CD4-positive, alpha-beta T cell (primary cell): ENCODE data around the gene ANGPTL2. TPM values are rescaled to one million over a fixed set of nuclear protein-coding genes. Genes with fewer than 3 reads are reported as not detected.

ENCODE experiments used
- ATAC-seq: fragments of 200-7000 bp; cut with Tn5 transposase; one replicate; pipeline ENCODE4 v1.10.0; 2022; ENCODE audit warnings: mild to moderate bottlenecking; ENCODE audit not compliant: poor library complexity
- CTCF ChIA-PET: fragments of 350-600 bp; sonication (Branson Sonifier 250); formaldehyde crosslinking; loops from one replicate; lab custom pipeline; 2021; ENCODE audit warnings: antibody characterized with exemption, inconsistent platforms; lab: Charles Lee
- POLR2A ChIA-PET: fragments of 350-600 bp; sonication (Branson Sonifier 250); formaldehyde crosslinking; loops from one replicate; lab custom pipeline; 2021; ENCODE audit warnings: antibody characterized with exemption, inconsistent platforms; lab: Charles Lee
- DNase-seq, 14 experiments: peaks; one replicate each; pipeline ENCODE4 v3.0.0-alpha.2; 2013 to 2020; ENCODE audit warnings: mixed read lengths in 2 of 14
- H3K27ac ChIP-seq, 2 donors: one replicate each; pipeline versions ENCODE4 v1.5.1 to v1.7.0; 2013; ENCODE audit warnings: low read length in 2 of 2, low read depth in 1 of 2, mild to moderate bottlenecking in 1 of 2
- H3K27me3 ChIP-seq, 2 experiments: 1 replicate in 1 of 2; 2 replicates in 1 of 2; pipeline versions ENCODE4 v1.6.1 to v1.7.0; 2013; ENCODE audit warnings: low read length in 2 of 2, control low read depth in 1 of 2, mild to moderate bottlenecking in 1 of 2, moderate library complexity in 1 of 2; ENCODE audit not compliant: insufficient read depth in 2 of 2, control insufficient read depth in 1 of 2
- H3K36me3 ChIP-seq: one replicate; pipeline ENCODE4 v1.6.1; 2013; ENCODE audit warnings: low read length, control low read depth; ENCODE audit not compliant: insufficient read depth
- H3K4me1 ChIP-seq: one replicate; pipeline ENCODE4 v1.6.1; 2013; ENCODE audit warnings: low read length, control low read depth; ENCODE audit not compliant: insufficient read depth
- H3K4me3 ChIP-seq: one replicate; pipeline ENCODE4 v1.5.1; 2013; ENCODE audit warnings: mild to moderate bottlenecking, low read length, moderate library complexity
- H3K9me3 ChIP-seq, 2 experiments: 1 replicate in 1 of 2; 2 replicates in 1 of 2; pipeline versions ENCODE4 v1.6.1 to v1.7.0; 2013; ENCODE audit warnings: low read length in 2 of 2, mild to moderate bottlenecking in 2 of 2, control low read depth in 1 of 2, moderate library complexity in 1 of 2; ENCODE audit not compliant: control insufficient read depth in 1 of 2, insufficient read depth in 1 of 2
- H3K27ac Mint-ChIP-seq: one replicate; pipeline ENCODE4 v1.8.0; 2020; ENCODE audit warnings: mixed read lengths
- H3K27me3 Mint-ChIP-seq: one replicate; pipeline ENCODE4 v1.8.0; 2021; ENCODE audit warnings: mixed read lengths
- H3K36me3 Mint-ChIP-seq: one replicate; pipeline ENCODE4 v1.8.0; 2021; ENCODE audit warnings: low read depth, mixed read lengths
- H3K4me1 Mint-ChIP-seq: one replicate; pipeline ENCODE4 v1.8.0; 2021; ENCODE audit warnings: low read depth, mixed read lengths
- H3K4me3 Mint-ChIP-seq: one replicate; pipeline ENCODE4 v1.8.0; 2020; ENCODE audit warnings: mild to moderate bottlenecking, mixed read lengths
- H3K9me3 Mint-ChIP-seq: one replicate; pipeline ENCODE4 v1.8.0; 2020; ENCODE audit warnings: mixed read lengths
- intact Hi-C, 2 experiments: fragments of 100-400 bp; cut with DNase I in 1 of 2; cut with micrococcal nuclease in 1 of 2; formaldehyde crosslinking; loops; one replicate each; pipeline versions ENCODE4 v1.15.1 to v1.9.0; 2023 to 2025; cut with DNase I, micrococcal nuclease
- total RNA-seq, 174 experiments: library from RNA in 2 of 174; stranded (reverse) in 2 of 174; gene quantifications; one replicate each; pipeline ENCODE4 v1.2.3 and lab custom pipeline; 2021 to 2026
- TF ChIP-seq, protein P1 (sequence below): fragments of 200-600 bp; IDR thresholded peaks from one replicate; pipeline ENCODE4 v1.8.0; 2022; ENCODE audit warnings: antibody characterized with exemption, mild to moderate bottlenecking

ANGPTL2 gene
- total RNA-seq, 2 experiments from 2014 or later, result not detected

DNA sequence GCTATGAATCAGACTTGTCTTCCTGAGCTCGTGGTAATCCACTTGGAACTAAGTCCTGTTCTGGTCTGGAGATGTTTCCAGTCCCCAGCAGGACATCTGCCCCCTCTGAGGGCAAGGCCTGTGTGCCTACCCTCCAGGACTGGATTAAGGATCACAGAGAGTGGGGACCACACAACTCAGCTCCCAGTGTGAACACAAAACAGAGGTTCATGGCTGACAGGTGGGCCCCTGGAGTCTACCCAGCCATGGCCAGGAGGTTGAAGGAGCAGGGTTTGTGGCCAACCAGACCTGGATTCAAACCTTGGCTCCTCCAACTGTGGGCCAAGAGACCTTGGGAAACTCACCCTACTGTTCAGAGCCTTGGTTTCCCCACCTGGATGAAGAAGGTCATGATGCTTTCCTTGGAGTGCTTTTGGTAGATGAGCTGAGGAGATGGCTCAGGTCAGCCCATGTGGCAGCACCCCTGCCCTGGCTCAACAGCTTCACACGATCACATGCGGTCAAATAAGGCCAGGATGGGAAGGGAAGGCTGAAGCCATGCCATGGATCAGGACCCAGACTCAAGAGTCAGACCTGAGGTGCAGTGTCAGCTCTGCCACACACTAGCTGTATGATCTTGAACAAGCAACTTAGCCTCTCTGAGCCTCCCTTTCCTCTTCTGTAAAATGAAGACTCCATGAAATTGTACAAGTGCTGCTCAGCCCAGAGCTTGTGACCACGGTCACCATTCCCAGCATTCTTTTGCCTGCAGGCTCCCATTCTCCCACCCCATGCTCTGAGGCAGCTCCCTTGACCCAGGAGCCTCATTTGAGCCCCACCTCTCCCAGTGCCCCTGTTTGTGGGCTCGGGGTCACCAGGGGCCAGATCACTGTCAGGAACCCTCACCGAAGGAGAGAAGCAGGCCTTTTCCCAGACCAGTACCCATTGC is 27.3 kb upstream of the ANGPTL2 start:
- POLR2A ChIA-PET, result no interaction called here
- ATAC-seq, result no peak
- H3K27ac Mint-ChIP-seq, result no peak overlapping the region

GRCh38 chr9:127149010-127149409 is 26.6 kb upstream of the ANGPTL2 start:
- no peaks in the 10 kb centered on the region for H3K27me3 ChIP-seq

More for the DNA sequence above, 27.3 kb upstream of the ANGPTL2 start:
- H3K9me3 ChIP-seq, result no peaks in the 10 kb centered on the region
- TF ChIP-seq, protein P1, sequence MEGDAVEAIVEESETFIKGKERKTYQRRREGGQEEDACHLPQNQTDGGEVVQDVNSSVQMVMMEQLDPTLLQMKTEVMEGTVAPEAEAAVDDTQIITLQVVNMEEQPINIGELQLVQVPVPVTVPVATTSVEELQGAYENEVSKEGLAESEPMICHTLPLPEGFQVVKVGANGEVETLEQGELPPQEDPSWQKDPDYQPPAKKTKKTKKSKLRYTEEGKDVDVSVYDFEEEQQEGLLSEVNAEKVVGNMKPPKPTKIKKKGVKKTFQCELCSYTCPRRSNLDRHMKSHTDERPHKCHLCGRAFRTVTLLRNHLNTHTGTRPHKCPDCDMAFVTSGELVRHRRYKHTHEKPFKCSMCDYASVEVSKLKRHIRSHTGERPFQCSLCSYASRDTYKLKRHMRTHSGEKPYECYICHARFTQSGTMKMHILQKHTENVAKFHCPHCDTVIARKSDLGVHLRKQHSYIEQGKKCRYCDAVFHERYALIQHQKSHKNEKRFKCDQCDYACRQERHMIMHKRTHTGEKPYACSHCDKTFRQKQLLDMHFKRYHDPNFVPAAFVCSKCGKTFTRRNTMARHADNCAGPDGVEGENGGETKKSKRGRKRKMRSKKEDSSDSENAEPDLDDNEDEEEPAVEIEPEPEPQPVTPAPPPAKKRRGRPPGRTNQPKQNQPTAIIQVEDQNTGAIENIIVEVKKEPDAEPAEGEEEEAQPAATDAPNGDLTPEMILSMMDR, result no peak
- Mint-ChIP-seq H3K4me3 (no peak overlapping the region), H3K9me3 (peaks cover 2% of the 10 kb centered on the region), H3K27me3 (peaks cover 4% of the 10 kb centered on the region), H3K36me3 (no peaks in the 10 kb centered on the region), H3K4me1 (peaks cover 7% of the 10 kb centered on the region)
- CTCF ChIA-PET, result no interaction called here
- no peaks in the 10 kb centered on the region for H3K27me3 ChIP-seq
- intact Hi-C loops, result no loop called here
- no peak overlapping the region for H3K4me3 ChIP-seq
- no peak for DNase-seq
- H3K36me3 ChIP-seq, result no peaks in the 10 kb centered on the region
- H3K4me1 ChIP-seq, result peaks cover 7% of the 10 kb centered on the region
- H3K27ac ChIP-seq, result no peak overlapping the region

GRCh38 chr9:127148014-127148413 is 25.6 kb upstream of the ANGPTL2 start:
- no peak for DNase-seq
- H3K4me3 Mint-ChIP-seq, result no peak overlapping the region
- Histone ChIP-seq H3K4me3 (no peak overlapping the region), H3K27me3 (no peaks in the 10 kb centered on the region), H3K36me3 (no peaks in the 10 kb centered on the region), H3K4me1 (no peaks in the 10 kb centered on the region), H3K9me3 (no peaks in the 10 kb centered on the region), H3K27ac (no peak overlapping the region)
- no peak for ATAC-seq
- POLR2A ChIA-PET, result no interaction called here
- no peaks in the 10 kb centered on the region for H3K4me1 Mint-ChIP-seq
- H3K36me3 Mint-ChIP-seq, result no peaks in the 10 kb centered on the region
- CTCF ChIA-PET, result no interaction called here
- TF ChIP-seq, protein P1, result no peak
- no peak overlapping the region for H3K27ac Mint-ChIP-seq
- peaks cover 2% of the 10 kb centered on the region for H3K9me3 Mint-ChIP-seq
- intact Hi-C loops, result no loop called here
- peaks cover 4% of the 10 kb centered on the region for H3K27me3 Mint-ChIP-seq

More at GRCh38 chr9:127149010-127149409, 26.6 kb upstream of the ANGPTL2 start:
- no peaks in the 10 kb centered on the region for H3K36me3 ChIP-seq
- intact Hi-C loops, result no loop called here
- TF ChIP-seq, protein P1, result no peak
- H3K36me3 Mint-ChIP-seq, result no peaks in the 10 kb centered on the region
- ATAC-seq, result no peak
- H3K9me3 ChIP-seq, result no peaks in the 10 kb centered on the region
- H3K27me3 Mint-ChIP-seq, result peaks cover 4% of the 10 kb centered on the region
- no peak overlapping the region for H3K4me3 ChIP-seq
- no peak overlapping the region for H3K4me3 Mint-ChIP-seq
- no peaks in the 10 kb centered on the region for H3K4me1 Mint-ChIP-seq
- H3K4me1 ChIP-seq, result peaks cover 1% of the 10 kb centered on the region
- no peak for DNase-seq
- POLR2A ChIA-PET, result no interaction called here
- peaks cover 2% of the 10 kb centered on the region for H3K9me3 Mint-ChIP-seq
- CTCF ChIA-PET, result no interaction called here
- H3K27ac Mint-ChIP-seq, result no peak overlapping the region
- no peak overlapping the region for H3K27ac ChIP-seq
